Measurements from ENCODE around the gene LRRC23.
A peak's percentile ranks its signal among the peaks of the same experiment; 100 is the strongest.

The LRRC23 gene

DNA sequence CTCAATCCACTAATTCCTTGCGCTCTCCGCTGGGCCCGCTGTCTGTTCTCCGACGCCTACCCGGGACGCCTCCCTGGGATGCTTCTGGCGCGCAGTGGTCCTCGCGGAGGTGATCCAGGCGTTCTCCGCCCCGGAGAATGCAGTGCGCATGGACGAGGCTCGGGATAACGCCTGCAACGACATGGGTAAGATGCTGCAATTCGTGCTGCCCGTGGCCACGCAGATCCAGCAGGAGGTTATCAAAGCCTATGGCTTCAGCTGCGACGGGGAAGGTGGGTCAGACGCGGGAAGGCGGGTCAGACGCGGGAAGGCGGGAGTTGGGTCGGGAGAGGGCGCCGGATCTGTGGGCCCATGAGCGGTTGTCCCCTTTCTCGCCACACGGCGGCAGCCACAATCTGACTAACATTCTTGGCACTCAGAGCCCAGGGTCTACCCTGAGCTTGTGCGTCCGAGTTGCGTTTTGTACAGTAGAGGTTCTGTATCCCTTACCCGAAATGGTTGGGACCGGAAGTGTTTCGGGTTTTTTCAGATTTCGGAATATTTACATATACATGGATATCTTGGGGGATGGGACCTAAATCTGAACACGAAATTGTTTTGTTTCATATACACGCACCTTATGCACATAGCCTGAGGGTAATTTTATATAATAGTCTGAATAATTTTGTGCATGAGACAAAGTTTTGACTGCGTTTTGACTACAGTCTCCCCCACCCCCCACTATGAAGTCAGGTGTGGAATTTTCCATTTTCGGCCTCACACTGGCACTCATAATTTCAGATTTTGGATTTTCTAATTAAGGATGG is 40.0 kb downstream of the LRRC23 start:
- under 1% methylated on average over 41 of the region's 48 CpGs for WGBS
- Histone ChIP-seq H2BK12ac (ENCODE audit: low read length in 2 of 2) (peak overlapping the region; percentile 8 to 14), H3K4me2 (ENCODE audit: low read length, poor library complexity, severe bottlenecking) (peak overlapping the region; percentile 85), H4K91ac (ENCODE audit: low read length) (peak overlapping the region; percentile 40), H3K4me3 (ENCODE audit: insufficient read depth in 1 of 2, low read depth in 1 of 2, low read length in 2 of 2) (peak overlapping the region; percentile 58 to 82), H3K27me3 (ENCODE audit: control insufficient read depth in 1 of 2, insufficient read depth in 1 of 2, low read length in 2 of 2) (no peaks in the 10 kb centered on the region), H3K23ac (ENCODE audit: low read length in 2 of 2) (no peak overlapping the region), H3K9me3 (ENCODE audit: control insufficient read depth, low read length) (no peaks in the 10 kb centered on the region), H3K14ac (ENCODE audit: low read length in 2 of 2) (peak overlapping the region in 1 of 2 experiments; percentile 35), H2BK120ac (ENCODE audit: low read depth, low read length) (no peak overlapping the region), H3K4me1 (ENCODE audit: control insufficient read depth, insufficient read depth, low read depth, low read length) (peaks cover 33% of the 10 kb centered on the region), H3K4ac (ENCODE audit: low read depth in 1 of 2, low read length in 2 of 2) (peak overlapping the region; percentile 62 to 88), H2BK5ac (ENCODE audit: low read depth, low read length, poor library complexity, severe bottlenecking) (peak overlapping the region; percentile 5), H2AFZ (ENCODE audit: low read depth, low read length) (peak overlapping the region; percentile 1), H3K9ac (ENCODE audit: low read length) (peak overlapping the region; percentile 93), H2BK15ac (ENCODE audit: low read depth, poor library complexity, severe bottlenecking) (no peak overlapping the region), H3K27ac (ENCODE audit: low read length, poor library complexity, severe bottlenecking) (peak overlapping the region; percentile 94), H4K8ac (ENCODE audit: low read length) (peak overlapping the region; percentile 67), H3K36me3 (ENCODE audit: control insufficient read depth in 1 of 2, insufficient read depth in 2 of 2, low read depth in 1 of 2, low read length in 2 of 2) (peaks cover 32 to 34% of the 10 kb centered on the region in 2 experiments), H2AK5ac (ENCODE audit: low read length, severe bottlenecking) (peak overlapping the region; percentile 86), H3K18ac (ENCODE audit: low read depth in 1 of 2, low read length in 2 of 2) (peak overlapping the region; percentile 44 to 68), H3K79me1 (replicated peaks; ENCODE audit: low read length, poor library complexity, severe bottlenecking) (peaks cover 8% of the 10 kb centered on the region)
- DNase-seq, result peak; percentile 95

DNA sequence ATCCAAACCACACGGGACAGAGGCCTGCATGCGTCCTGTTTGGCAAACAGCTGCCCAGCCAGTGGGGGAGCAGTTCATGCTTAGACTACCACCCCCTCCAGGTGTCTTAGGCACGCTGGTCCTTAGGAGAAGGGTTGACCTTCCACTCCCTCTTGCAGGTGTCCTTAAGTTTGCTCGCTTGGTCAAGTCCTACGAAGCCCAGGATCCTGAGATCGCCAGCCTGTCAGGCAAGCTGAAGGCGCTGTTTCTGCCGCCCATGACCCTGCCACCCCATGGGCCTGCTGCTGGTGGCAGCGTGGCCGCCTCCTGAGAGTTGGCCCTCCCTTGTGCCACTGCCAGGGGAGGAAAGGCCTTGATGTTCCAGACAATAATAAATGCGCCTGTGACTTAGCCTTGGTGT is 41.0 kb downstream of the LRRC23 start:
- Histone ChIP-seq H3K9ac (ENCODE audit: low read length) (peak overlapping the region; percentile 93), H2BK12ac (ENCODE audit: low read length in 2 of 2) (no peak overlapping the region), H4K91ac (ENCODE audit: low read length) (peak overlapping the region; percentile 43), H2AFZ (ENCODE audit: low read depth, low read length) (no peak overlapping the region), H4K8ac (ENCODE audit: low read length) (peak overlapping the region; percentile 70), H3K79me1 (replicated peaks; ENCODE audit: low read length, poor library complexity, severe bottlenecking) (peaks cover 7% of the 10 kb centered on the region), H2BK120ac (ENCODE audit: low read depth, low read length) (peak overlapping the region; percentile 3), H3K18ac (ENCODE audit: low read depth in 1 of 2, low read length in 2 of 2) (no peak overlapping the region), H3K23ac (ENCODE audit: low read length in 2 of 2) (no peak overlapping the region), H3K4me1 (ENCODE audit: control insufficient read depth, insufficient read depth, low read depth, low read length) (peaks cover 33% of the 10 kb centered on the region), H3K9me3 (ENCODE audit: control insufficient read depth, low read length) (no peaks in the 10 kb centered on the region), H2BK15ac (ENCODE audit: low read depth, poor library complexity, severe bottlenecking) (no peak overlapping the region), H3K27ac (ENCODE audit: low read length, poor library complexity, severe bottlenecking) (peak overlapping the region; percentile 55), H2AK5ac (ENCODE audit: low read length, severe bottlenecking) (peak overlapping the region; percentile 14), H3K36me3 (ENCODE audit: control insufficient read depth in 1 of 2, insufficient read depth in 2 of 2, low read depth in 1 of 2, low read length in 2 of 2) (peaks cover 23 to 27% of the 10 kb centered on the region in 2 experiments), H3K14ac (ENCODE audit: low read length in 2 of 2) (no peak overlapping the region), H3K4me2 (ENCODE audit: low read length, poor library complexity, severe bottlenecking) (peak overlapping the region; percentile 78), H3K4ac (ENCODE audit: low read depth in 1 of 2, low read length in 2 of 2) (peak overlapping the region in 1 of 2 experiments; percentile 21), H2BK5ac (ENCODE audit: low read depth, low read length, poor library complexity, severe bottlenecking) (no peak overlapping the region), H3K27me3 (ENCODE audit: control insufficient read depth in 1 of 2, insufficient read depth in 1 of 2, low read length in 2 of 2) (no peaks in the 10 kb centered on the region), H3K4me3 (ENCODE audit: insufficient read depth in 1 of 2, low read depth in 1 of 2, low read length in 2 of 2) (no peak overlapping the region)
- 92% methylated on average over 11 of the region's 11 CpGs for WGBS
- no peak for DNase-seq

DNA sequence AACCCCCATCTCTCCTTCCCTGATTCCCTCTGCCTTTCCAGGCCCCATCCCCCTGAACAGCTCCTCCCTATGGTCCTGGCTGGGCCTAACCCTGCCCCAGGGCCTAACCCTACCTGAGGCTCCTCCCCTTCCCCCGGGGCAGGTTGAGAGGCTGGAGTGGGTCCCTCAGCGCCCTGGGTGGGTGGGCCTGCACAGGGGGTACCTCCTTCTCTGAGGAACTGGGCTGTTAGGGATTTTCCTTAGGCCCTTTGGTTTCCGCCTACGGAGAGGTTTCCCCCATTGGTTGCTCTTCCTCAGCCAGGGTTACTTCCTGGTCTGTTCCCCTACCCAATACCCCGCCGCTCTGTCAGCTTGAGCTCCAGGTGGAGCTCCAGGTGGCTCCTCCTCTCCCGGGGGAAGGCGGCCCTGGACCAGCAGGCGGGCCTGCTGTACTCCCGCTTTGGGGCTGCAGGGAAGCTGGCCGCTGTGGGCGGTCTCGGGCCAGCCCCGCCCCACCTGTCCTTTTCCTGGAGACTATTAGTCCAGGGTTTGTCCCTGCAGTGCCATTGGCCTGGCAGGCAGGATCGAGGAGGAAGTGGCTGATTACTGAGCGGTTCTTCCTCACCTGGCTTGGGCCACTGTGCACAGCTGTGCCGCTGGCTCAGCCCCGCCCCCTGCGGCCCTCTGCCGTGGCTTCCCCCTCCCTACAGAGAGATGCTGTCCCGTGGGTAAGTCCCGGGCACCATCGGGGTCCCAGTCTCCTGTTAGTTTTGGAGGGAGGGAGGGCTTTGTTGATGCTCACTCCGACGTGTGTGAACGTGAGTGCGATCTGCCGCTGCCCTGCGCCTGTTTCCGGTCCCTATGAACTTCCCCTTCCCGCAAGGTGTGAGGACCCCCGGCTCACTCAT is 41.7 kb downstream of the LRRC23 start:
- H3K27me3 ChIP-seq (ENCODE audit: control insufficient read depth in 1 of 2, insufficient read depth in 1 of 2, low read length in 2 of 2), result no peaks in the 10 kb centered on the region
- peak overlapping the region; percentile 21 to 32 for H3K4ac ChIP-seq (ENCODE audit: low read depth in 1 of 2, low read length in 2 of 2)
- WGBS, result 31% methylated on average over 26 of the region's 32 CpGs

More for the DNA sequence above, 41.7 kb downstream of the LRRC23 start:
- Histone ChIP-seq H3K9ac (ENCODE audit: low read length) (no peak overlapping the region), H3K14ac (ENCODE audit: low read length in 2 of 2) (peak overlapping the region in 1 of 2 experiments; percentile 58), H4K91ac (ENCODE audit: low read length) (peak overlapping the region; percentile 43), H2BK5ac (ENCODE audit: low read depth, low read length, poor library complexity, severe bottlenecking) (no peak overlapping the region), H3K23ac (ENCODE audit: low read length in 2 of 2) (peak overlapping the region in 1 of 2 experiments; percentile 5), H3K4me2 (ENCODE audit: low read length, poor library complexity, severe bottlenecking) (peak overlapping the region; percentile 78), H2BK15ac (ENCODE audit: low read depth, poor library complexity, severe bottlenecking) (peak overlapping the region; percentile 50), H3K79me1 (replicated peaks; ENCODE audit: low read length, poor library complexity, severe bottlenecking) (peaks cover 7% of the 10 kb centered on the region), H2BK12ac (ENCODE audit: low read length in 2 of 2) (no peak overlapping the region), H2AK5ac (ENCODE audit: low read length, severe bottlenecking) (peak overlapping the region; percentile 14), H3K4me1 (ENCODE audit: control insufficient read depth, insufficient read depth, low read depth, low read length) (peaks cover 32% of the 10 kb centered on the region), H3K27ac (ENCODE audit: low read length, poor library complexity, severe bottlenecking) (peak overlapping the region; percentile 55), H4K8ac (ENCODE audit: low read length) (peak overlapping the region; percentile 73), H2AFZ (ENCODE audit: low read depth, low read length) (peak overlapping the region; percentile 85), H3K4me3 (ENCODE audit: insufficient read depth in 1 of 2, low read depth in 1 of 2, low read length in 2 of 2) (peak overlapping the region in 1 of 2 experiments; percentile 56), H3K9me3 (ENCODE audit: control insufficient read depth, low read length) (no peaks in the 10 kb centered on the region), H3K36me3 (ENCODE audit: control insufficient read depth in 1 of 2, insufficient read depth in 2 of 2, low read depth in 1 of 2, low read length in 2 of 2) (peaks cover 16 to 20% of the 10 kb centered on the region in 2 experiments), H2BK120ac (ENCODE audit: low read depth, low read length) (peak overlapping the region; percentile 3), H3K18ac (ENCODE audit: low read depth in 1 of 2, low read length in 2 of 2) (peak overlapping the region in 1 of 2 experiments; percentile 49)
- no peak for DNase-seq
